Activated B cell treated with CpG ODN at 0.5 μM for 24 hours (primary cell): Measurements from ENCODE around the gene ERC2. TPM values are rescaled to one million over a fixed set of nuclear protein-coding genes. Genes with fewer than 3 reads are reported as not detected.

Experiments
- ATAC-seq: fragments of 200-7000 bp; cut with Tn5 transposase; one replicate; pipeline ENCODE4 v1.10.0; 2021; ENCODE audit warnings: low read depth, mild to moderate bottlenecking, moderate library complexity
- CTCF ChIA-PET: fragments of 350-600 bp; sonication (Branson Sonifier 250); formaldehyde crosslinking; loops from one replicate; lab custom pipeline; 2021; ENCODE audit warnings: antibody characterized with exemption; lab: Charles Lee
- POLR2A ChIA-PET: fragments of 350-600 bp; sonication (Branson Sonifier 250); formaldehyde crosslinking; loops from one replicate; lab custom pipeline; 2021; ENCODE audit warnings: antibody characterized with exemption; lab: Charles Lee
- DNase-seq: peaks from one replicate; pipeline ENCODE4 v3.0.0; 2022
- H3K27ac Mint-ChIP-seq: one replicate; pipeline ENCODE4 v1.8.0; 2020; ENCODE audit warnings: mixed read lengths
- H3K27me3 Mint-ChIP-seq: one replicate; pipeline ENCODE4 v1.8.0; 2021; ENCODE audit warnings: mixed read lengths
- H3K36me3 Mint-ChIP-seq: one replicate; pipeline ENCODE4 v1.8.0; 2021; ENCODE audit warnings: low read depth, mixed read lengths
- H3K4me1 Mint-ChIP-seq: one replicate; pipeline ENCODE4 v1.8.0; 2021; ENCODE audit warnings: mixed read lengths
- H3K4me3 Mint-ChIP-seq: one replicate; pipeline ENCODE4 v1.8.0; 2020; ENCODE audit warnings: mild to moderate bottlenecking, mixed read lengths
- H3K9me3 Mint-ChIP-seq: one replicate; pipeline ENCODE4 v1.8.0; 2020; ENCODE audit warnings: mixed read lengths
- intact Hi-C: fragments of 100-400 bp; cut with micrococcal nuclease; formaldehyde crosslinking; loops from one replicate; pipeline ENCODE4 v1.15.1; 2024
- total RNA-seq: library from RNA; stranded (reverse); gene quantifications from 2 replicates; pipeline ENCODE4 v1.2.3, GENCODE V29; 2022
- TF ChIP-seq, protein P1 (sequence below): fragments of 200-600 bp; IDR thresholded peaks from one replicate; pipeline ENCODE4 v1.8.0; 2022; ENCODE audit warnings: antibody characterized with exemption, mild to moderate bottlenecking

The ERC2 gene
- total RNA-seq, 1 donor from 2014 or later: not detected

DNA sequence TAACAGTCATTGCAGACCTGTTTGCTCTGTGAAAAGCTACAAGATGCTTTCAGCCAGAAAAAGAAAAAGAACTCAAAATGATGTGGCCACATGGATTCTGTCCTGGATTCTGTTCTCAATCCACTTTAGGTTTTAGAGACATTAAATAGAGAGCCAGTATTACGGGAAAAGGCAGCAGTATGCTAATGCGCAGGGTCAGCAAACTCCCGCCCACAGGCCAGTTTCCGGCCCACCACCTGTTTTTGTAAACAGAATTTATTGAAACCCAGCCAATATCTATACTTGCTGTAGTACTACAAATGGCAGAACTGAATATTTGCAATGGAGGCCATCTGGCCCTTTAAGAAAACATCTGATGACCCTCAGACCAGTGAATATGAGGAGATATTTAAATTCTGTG lies 416.1 kb downstream of the ERC2 start:
- ChIA-PET POLR2A (no interaction called here), CTCF (no interaction called here)
- ATAC-seq (no peak), DNase-seq (no peak)
- Mint-ChIP-seq H3K27me3 (no peaks in the 10 kb centered on the region), H3K36me3 (no peaks in the 10 kb centered on the region), H3K4me3 (no peak overlapping the region), H3K27ac (no peak overlapping the region), H3K9me3 (no peaks in the 10 kb centered on the region), H3K4me1 (no peaks in the 10 kb centered on the region)
- TF ChIP-seq, protein P1, sequence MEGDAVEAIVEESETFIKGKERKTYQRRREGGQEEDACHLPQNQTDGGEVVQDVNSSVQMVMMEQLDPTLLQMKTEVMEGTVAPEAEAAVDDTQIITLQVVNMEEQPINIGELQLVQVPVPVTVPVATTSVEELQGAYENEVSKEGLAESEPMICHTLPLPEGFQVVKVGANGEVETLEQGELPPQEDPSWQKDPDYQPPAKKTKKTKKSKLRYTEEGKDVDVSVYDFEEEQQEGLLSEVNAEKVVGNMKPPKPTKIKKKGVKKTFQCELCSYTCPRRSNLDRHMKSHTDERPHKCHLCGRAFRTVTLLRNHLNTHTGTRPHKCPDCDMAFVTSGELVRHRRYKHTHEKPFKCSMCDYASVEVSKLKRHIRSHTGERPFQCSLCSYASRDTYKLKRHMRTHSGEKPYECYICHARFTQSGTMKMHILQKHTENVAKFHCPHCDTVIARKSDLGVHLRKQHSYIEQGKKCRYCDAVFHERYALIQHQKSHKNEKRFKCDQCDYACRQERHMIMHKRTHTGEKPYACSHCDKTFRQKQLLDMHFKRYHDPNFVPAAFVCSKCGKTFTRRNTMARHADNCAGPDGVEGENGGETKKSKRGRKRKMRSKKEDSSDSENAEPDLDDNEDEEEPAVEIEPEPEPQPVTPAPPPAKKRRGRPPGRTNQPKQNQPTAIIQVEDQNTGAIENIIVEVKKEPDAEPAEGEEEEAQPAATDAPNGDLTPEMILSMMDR: no peak
- intact Hi-C loops: no loop called here

DNA sequence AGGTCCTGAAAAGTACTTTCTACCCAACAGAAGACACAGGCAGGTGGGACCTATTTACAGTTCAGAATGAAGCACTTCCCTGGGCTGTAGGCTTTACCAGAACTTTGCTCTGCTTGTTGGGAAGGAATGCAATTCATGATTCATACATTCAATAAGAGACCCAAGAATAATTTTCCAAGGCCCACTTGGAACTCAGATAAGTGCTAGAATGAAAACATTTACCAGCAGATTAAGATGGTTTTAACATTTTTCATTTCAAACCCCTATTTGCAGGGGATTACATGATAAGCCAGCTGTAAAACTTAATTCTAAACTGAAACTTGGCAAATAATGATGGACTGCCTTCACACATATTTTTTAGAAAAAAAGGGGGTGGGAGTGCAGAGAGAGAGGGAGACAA lies 417.2 kb downstream of the ERC2 start:
- Mint-ChIP-seq H3K27me3 (peaks cover 3% of the 10 kb centered on the region), H3K27ac (no peak overlapping the region)
- intact Hi-C loops: no loop called here

DNA sequence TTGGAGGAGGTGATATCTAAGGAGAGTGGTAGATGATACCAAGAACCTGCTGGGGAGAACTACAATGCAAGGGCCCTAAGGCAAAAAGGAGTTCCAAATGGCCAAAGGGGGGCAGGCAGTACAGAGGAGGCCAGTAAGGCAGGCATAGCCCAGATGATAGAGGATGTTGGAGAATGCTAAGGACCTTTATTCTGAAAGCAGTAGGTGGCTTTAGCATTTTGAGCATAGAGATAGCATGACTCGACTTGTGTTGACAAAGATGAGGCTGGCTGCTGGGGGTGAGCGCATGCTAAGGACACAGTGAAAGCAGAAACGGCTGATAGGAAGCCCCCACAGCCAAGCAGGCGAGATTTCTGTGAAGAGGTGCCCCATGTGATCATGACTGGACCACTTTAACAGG lies 419.3 kb downstream of the ERC2 start:
- Mint-ChIP-seq H3K9me3 (no peaks in the 10 kb centered on the region), H3K36me3 (no peaks in the 10 kb centered on the region), H3K27me3 (peaks cover 5% of the 10 kb centered on the region), H3K4me3 (no peak overlapping the region), H3K27ac (no peak overlapping the region), H3K4me1 (no peaks in the 10 kb centered on the region)
- DNase-seq: no peak
- intact Hi-C loops: no loop called here
- ChIA-PET CTCF (no interaction called here), POLR2A (no interaction called here)
- no peak for ATAC-seq
- TF ChIP-seq, protein P1: no peak

More for the DNA sequence above, 417.2 kb downstream of the ERC2 start:
- CTCF ChIA-PET: no interaction called here
- Mint-ChIP-seq H3K4me1 (no peaks in the 10 kb centered on the region), H3K4me3 (no peak overlapping the region), H3K36me3 (no peaks in the 10 kb centered on the region), H3K9me3 (no peaks in the 10 kb centered on the region)
- ATAC-seq: no peak
- TF ChIP-seq, protein P1: no peak
- DNase-seq: no peak
- POLR2A ChIA-PET: no interaction called here

DNA sequence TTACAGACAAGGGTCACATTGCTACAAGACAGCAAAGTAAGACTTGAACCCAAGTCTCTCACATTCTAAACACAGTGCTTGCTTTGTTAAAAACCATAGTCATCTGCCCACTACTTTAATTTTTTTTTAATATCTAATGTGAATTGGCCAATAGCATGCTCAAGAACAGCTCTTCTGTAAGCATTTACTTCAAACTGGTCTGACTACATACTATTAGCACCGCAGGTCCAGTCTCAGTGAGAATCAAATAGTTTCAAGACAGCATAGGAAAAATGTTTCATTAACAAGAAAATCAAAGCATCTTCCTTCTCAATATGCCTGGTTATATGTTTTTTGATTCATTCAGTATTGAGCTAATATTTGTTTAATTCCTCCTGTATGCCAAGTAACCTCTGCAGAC lies 419.9 kb downstream of the ERC2 start:
- ChIA-PET CTCF (no interaction called here), POLR2A (no interaction called here)
- Mint-ChIP-seq H3K9me3 (no peaks in the 10 kb centered on the region), H3K4me1 (no peaks in the 10 kb centered on the region), H3K36me3 (no peaks in the 10 kb centered on the region), H3K27ac (no peak overlapping the region), H3K27me3 (peaks cover 5% of the 10 kb centered on the region), H3K4me3 (no peak overlapping the region)
- no peak for DNase-seq
- TF ChIP-seq, protein P1: no peak
- no peak for ATAC-seq
- intact Hi-C loops: no loop called here

DNA sequence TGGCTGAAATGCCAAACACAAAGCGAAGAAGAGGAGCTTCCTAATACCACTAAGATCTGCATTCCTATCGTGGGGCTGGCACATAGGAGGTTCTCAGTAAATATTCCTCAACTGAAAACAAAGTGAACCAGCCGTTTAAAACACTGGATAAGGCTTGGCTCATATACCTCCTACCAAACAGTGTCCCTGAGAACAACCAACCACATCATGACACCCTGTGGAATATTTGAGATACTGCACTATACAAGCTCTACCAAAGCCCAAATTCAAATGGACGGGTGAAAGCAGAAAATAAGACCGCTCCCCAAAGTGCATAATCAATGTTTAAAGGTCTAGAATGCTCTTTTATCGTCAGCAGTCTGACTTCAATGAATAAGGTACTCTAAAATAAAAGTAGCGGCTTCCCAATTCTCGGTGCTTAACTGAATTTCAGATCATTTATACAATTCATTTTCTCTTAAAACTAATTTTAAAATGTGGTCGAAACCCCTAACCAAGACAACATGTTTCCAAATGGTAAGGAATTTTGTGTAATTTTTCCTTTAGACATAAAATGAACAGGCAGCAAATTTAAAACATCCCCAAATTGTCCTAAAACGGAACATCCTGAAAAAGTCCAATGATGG lies 425.8 kb downstream of the ERC2 start:
- Mint-ChIP-seq H3K4me3 (no peak overlapping the region), H3K36me3 (no peaks in the 10 kb centered on the region), H3K9me3 (peaks cover 9% of the 10 kb centered on the region), H3K27me3 (peaks cover 5% of the 10 kb centered on the region), H3K4me1 (no peaks in the 10 kb centered on the region), H3K27ac (no peak overlapping the region)
- TF ChIP-seq, protein P1: no peak
- ATAC-seq (no peak), DNase-seq (no peak)
- CTCF ChIA-PET: no interaction called here
- POLR2A ChIA-PET: no interaction called here
- intact Hi-C loops: no loop called here
